ENCODE data around the gene CUL2.

- TF ChIP-seq POLR2AphosphoS5 (IDR thresholded peaks at IDR 0.05) (no peak), CTCF (IDR thresholded peaks at IDR 0.05) (no peak), POLR2A (IDR thresholded peaks at IDR 0.05) (no peak), EP300 (IDR thresholded peaks at IDR 0.05) (no peak)
These were observed 2.1 kb upstream of the CUL2 start for GRCh38 chr10:35091994-35092790.
